ENCODE data around the gene ZNF277.

Gene ZNF277

DNA sequence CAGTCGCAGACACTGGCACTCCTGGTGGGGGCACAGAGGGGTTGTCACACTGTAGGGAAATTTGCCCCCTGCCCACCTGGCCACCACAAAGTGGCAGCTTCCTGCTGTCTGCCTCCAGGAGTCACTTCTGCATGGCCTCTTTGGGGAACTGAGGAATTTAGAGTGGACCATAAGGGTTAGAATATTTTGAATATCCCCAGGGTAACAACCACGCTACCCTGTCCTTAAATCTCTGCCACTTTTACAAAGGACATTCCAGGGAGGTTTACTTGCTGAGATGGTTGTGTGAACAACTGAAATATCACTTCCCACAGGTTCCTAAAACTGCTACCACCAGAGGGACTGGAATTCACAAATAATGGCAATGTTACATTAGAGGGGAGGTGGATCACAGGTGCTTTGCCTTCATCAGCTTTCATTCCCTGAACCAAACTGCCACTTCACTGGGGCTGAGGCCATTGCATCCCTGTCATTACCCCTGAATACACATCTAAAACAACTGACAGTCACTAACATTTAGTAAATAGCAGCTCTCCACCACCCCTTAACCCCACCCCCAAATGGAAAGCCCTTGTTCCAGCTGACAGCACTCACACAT is 155.7 kb downstream of the ZNF277 start:
- Mint-ChIP-seq H3K9me3 (peaks cover 4 to 10% of the 10 kb centered on the region in 2 donors), H3K4me3 (no peak overlapping the region), H3K27ac (no peak overlapping the region), H3K27me3 (peaks cover 6 to 18% of the 10 kb centered on the region in 2 donors), H3K4me1 (no peaks in the 10 kb centered on the region), H3K36me3 (no peaks in the 10 kb centered on the region)
- DNase-seq: no peak
- no peak for ATAC-seq (replicated peaks)

- H3K4me1 Mint-ChIP-seq: no peaks in the 10 kb centered on the region
- peaks cover 4 to 10% of the 10 kb centered on the region in 2 donors for H3K9me3 Mint-ChIP-seq
- H3K27me3 Mint-ChIP-seq: peaks cover 6 to 18% of the 10 kb centered on the region in 2 donors
- DNase-seq (no peak), ATAC-seq (replicated peaks) (no peak)
- H3K27ac Mint-ChIP-seq: no peak overlapping the region
- no peak overlapping the region for H3K4me3 Mint-ChIP-seq
- no peaks in the 10 kb centered on the region for H3K36me3 Mint-ChIP-seq
These were observed 156.2 kb downstream of the ZNF277 start for GRCh38 chr7:112362731-112363131.

- DNase-seq (no peak), ATAC-seq (replicated peaks) (no peak)
- no peaks in the 10 kb centered on the region for H3K36me3 Mint-ChIP-seq
- H3K27me3 Mint-ChIP-seq: peaks cover 6 to 18% of the 10 kb centered on the region in 2 donors
- no peaks in the 10 kb centered on the region for H3K4me1 Mint-ChIP-seq
- no peak overlapping the region for H3K27ac Mint-ChIP-seq
- no peak overlapping the region for H3K4me3 Mint-ChIP-seq
- peaks cover 4 to 10% of the 10 kb centered on the region in 2 donors for H3K9me3 Mint-ChIP-seq
These were observed 157.9 kb downstream of the ZNF277 start for GRCh38 chr7:112364388-112364787.

DNA sequence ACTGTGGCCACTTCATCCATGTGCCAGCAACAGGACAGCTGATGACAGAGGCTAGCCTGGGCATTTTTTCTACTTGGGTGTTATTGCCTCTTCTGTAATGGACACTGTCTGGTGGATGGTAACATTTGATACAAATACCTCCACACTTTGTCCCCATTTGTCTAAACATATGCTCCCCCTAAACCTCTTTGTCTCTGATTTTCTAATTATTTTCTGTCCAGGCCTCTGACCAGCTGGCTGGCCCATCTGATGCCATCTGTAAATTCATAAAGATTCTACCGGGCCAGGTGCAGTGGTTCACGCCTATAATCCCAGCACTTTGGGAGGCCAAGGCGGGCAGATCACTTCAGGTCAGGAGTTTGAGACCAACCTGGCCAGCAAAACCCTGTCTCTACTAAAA is 159.1 kb downstream of the ZNF277 start:
- peaks cover 0 to 1% of the 10 kb centered on the region in 2 donors for H3K9me3 Mint-ChIP-seq
- ATAC-seq (replicated peaks): no peak
- H3K27ac Mint-ChIP-seq: no peak overlapping the region
- peaks cover 6 to 18% of the 10 kb centered on the region in 2 donors for H3K27me3 Mint-ChIP-seq
- no peaks in the 10 kb centered on the region for H3K36me3 Mint-ChIP-seq
- no peak for DNase-seq
- no peak overlapping the region for H3K4me3 Mint-ChIP-seq
- no peaks in the 10 kb centered on the region for H3K4me1 Mint-ChIP-seq

- Mint-ChIP-seq H3K9me3 (no peaks in the 10 kb centered on the region), H3K4me1 (no peaks in the 10 kb centered on the region), H3K27me3 (peaks cover 6 to 18% of the 10 kb centered on the region in 2 donors), H3K4me3 (no peak overlapping the region), H3K27ac (no peak overlapping the region), H3K36me3 (no peaks in the 10 kb centered on the region)
- no peak for ATAC-seq (replicated peaks)
- no peak for DNase-seq
These were observed 160.4 kb downstream of the ZNF277 start for GRCh38 chr7:112366886-112367285.

GRCh38 chr7:112370436-112370835 is 163.9 kb downstream of the ZNF277 start:
- Mint-ChIP-seq H3K27me3 (peaks cover 6 to 7% of the 10 kb centered on the region in 2 donors), H3K4me3 (no peak overlapping the region), H3K4me1 (no peaks in the 10 kb centered on the region), H3K9me3 (no peaks in the 10 kb centered on the region), H3K36me3 (no peaks in the 10 kb centered on the region), H3K27ac (no peak overlapping the region)
- DNase-seq (no peak), ATAC-seq (replicated peaks) (no peak)

DNA sequence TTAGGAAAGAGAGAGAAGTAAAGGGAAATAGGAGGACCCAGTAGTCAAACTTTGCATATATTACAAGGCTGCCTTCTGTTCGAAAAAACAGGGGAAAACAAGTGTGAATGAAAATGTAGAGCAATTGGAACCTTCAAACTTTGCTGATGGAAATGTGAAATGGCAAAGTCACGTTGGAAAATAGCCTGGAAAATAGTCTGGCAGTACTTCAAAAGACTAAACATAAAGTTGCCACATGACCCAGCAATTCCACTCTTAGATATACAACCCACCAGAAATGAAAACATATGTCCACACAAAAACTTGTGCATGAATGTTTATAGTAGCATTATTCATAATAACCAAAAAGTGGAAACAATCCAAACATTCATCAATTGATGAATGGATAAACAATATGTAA is 165.2 kb downstream of the ZNF277 start:
- H3K27ac Mint-ChIP-seq: no peak overlapping the region
- no peak overlapping the region for H3K4me3 Mint-ChIP-seq
- H3K4me1 Mint-ChIP-seq: no peaks in the 10 kb centered on the region
- ATAC-seq (replicated peaks) (no peak), DNase-seq (no peak)
- peaks cover under 1 to 2% of the 10 kb centered on the region in 2 donors for H3K27me3 Mint-ChIP-seq
- H3K36me3 Mint-ChIP-seq: no peaks in the 10 kb centered on the region
- H3K9me3 Mint-ChIP-seq: no peaks in the 10 kb centered on the region

DNA sequence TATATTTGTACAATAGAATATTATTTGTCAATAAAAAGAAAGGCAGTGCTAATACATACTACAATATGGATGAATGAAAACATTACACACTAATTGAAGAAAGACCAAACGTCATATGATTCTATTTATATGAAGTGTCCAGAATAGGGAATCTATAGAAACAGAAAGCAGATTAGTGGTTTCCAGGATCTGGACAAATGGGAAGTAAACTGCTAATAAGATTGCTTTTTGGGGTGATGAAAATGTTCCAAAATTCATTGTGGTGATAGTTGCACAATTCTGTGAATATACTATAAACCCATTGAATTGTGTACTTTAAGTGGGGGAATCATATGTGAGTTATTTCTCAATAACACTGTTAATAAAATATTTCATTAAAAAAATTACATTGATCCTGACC is 165.6 kb downstream of the ZNF277 start:
- Mint-ChIP-seq H3K4me3 (no peak overlapping the region), H3K4me1 (no peaks in the 10 kb centered on the region), H3K36me3 (no peaks in the 10 kb centered on the region), H3K27me3 (no peaks in the 10 kb centered on the region), H3K27ac (no peak overlapping the region), H3K9me3 (no peaks in the 10 kb centered on the region)
- ATAC-seq (replicated peaks) (no peak), DNase-seq (no peak)

DNA sequence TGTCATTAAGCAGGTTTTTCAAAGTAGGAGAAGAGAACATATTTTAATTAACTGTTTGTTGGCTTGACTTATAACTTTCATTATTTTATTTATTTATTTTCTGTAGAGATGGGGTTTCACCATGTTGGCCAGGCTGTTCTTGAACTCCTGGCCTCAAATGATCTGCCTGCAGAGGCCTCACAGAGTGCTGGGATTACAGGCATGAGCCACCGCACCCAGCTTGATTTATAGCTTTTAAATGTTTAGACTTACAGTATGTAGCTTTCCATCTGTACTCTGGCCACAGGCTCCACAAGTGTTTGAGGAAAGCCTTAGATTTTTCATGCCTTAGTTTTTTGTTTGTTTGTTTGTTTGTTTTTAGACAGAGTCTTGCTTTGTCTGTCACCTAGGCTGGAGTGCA is 171.1 kb downstream of the ZNF277 start:
- ATAC-seq (replicated peaks): no peak
- no peaks in the 10 kb centered on the region for H3K4me1 Mint-ChIP-seq
- no peak overlapping the region for H3K27ac Mint-ChIP-seq
- no peak for DNase-seq
- no peaks in the 10 kb centered on the region for H3K36me3 Mint-ChIP-seq
- H3K9me3 Mint-ChIP-seq: peaks cover 0 to 2% of the 10 kb centered on the region in 2 donors
- H3K27me3 Mint-ChIP-seq: no peaks in the 10 kb centered on the region
- H3K4me3 Mint-ChIP-seq: no peak overlapping the region

DNA sequence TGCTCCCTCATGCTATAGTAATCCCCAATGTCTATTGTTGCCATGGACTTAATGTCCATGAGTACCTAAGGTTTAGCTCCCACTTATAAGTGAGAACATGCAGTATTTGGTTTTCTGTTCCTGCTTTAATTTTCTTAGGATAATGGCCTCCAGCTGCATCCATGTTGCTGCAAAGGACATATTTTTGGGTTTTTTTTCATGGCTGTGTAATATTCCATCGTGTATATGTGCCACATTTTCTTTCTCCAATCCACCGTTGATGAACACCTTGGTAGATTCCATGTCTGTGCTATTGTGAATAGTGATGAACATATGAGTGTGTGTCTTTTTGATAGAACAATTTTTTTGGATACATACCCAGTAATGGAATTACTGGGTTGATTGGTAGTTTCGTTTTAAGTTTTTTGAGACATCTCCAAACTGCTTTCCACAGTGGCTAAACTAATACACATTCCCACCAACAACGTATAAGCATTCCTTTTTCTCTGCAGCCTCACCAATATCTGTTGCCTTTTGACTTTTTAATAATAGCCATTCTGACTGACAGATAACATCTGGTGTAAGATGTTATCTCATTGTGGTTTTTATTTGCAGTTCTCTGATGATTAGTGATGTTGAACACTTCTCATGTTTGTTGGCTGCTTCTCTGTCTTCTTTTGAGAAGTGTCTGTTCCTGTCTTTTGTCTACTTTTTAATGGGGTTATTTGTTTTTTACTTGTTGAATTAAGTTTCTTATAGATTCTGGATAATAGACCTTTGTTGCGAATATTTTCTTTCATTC is 175.0 kb downstream of the ZNF277 start:
- ATAC-seq (replicated peaks) (no peak), DNase-seq (no peak)
- no peak overlapping the region for H3K4me3 Mint-ChIP-seq
- no peaks in the 10 kb centered on the region for H3K4me1 Mint-ChIP-seq
- peaks cover 0 to 2% of the 10 kb centered on the region in 2 donors for H3K9me3 Mint-ChIP-seq
- H3K27me3 Mint-ChIP-seq: peaks cover 7 to 9% of the 10 kb centered on the region in 2 donors
- no peaks in the 10 kb centered on the region for H3K36me3 Mint-ChIP-seq
- H3K27ac Mint-ChIP-seq: peak overlapping the region; percentile 20

- ATAC-seq (replicated peaks): no peak
- Mint-ChIP-seq H3K27ac (no peak overlapping the region), H3K27me3 (peaks cover 9 to 11% of the 10 kb centered on the region in 2 donors), H3K36me3 (no peaks in the 10 kb centered on the region), H3K4me1 (no peaks in the 10 kb centered on the region), H3K9me3 (peaks cover 0 to 2% of the 10 kb centered on the region in 2 donors), H3K4me3 (no peak overlapping the region)
- DNase-seq: no peak
These were observed 177.3 kb downstream of the ZNF277 start for GRCh38 chr7:112383671-112384417.

GRCh38 chr7:112385516-112385915 is 179.0 kb downstream of the ZNF277 start:
- no peak overlapping the region for H3K4me3 Mint-ChIP-seq
- H3K27me3 Mint-ChIP-seq: peaks cover 9 to 15% of the 10 kb centered on the region in 2 donors
- DNase-seq (no peak), ATAC-seq (replicated peaks) (no peak)
- H3K4me1 Mint-ChIP-seq: no peaks in the 10 kb centered on the region
- no peaks in the 10 kb centered on the region for H3K36me3 Mint-ChIP-seq
- peaks cover 0 to 2% of the 10 kb centered on the region in 2 donors for H3K9me3 Mint-ChIP-seq
- H3K27ac Mint-ChIP-seq: no peak overlapping the region

DNA sequence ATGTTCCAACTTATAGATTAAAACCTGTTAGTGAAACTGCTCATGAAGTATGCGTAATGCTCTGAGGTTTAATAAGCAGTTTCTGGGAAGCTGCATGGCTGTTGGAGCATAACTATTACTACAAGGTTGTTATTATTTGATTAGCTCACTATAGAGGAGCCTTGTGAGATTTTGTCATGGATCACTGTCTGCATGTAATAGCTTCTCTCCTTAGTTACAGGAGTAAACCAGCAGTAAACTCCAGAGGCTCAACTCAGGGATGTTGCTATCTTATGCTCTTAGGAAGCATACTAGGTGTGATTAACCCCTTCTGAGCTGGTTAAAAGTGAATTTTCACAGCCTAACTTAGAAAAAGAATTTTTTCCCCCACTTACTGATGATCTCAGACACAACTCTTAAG is 180.1 kb downstream of the ZNF277 start:
- Mint-ChIP-seq H3K4me1 (peaks cover 1 to 8% of the 10 kb centered on the region in 2 donors), H3K27ac (no peak overlapping the region), H3K36me3 (no peaks in the 10 kb centered on the region), H3K4me3 (no peak overlapping the region), H3K9me3 (no peaks in the 10 kb centered on the region), H3K27me3 (peaks cover 9 to 15% of the 10 kb centered on the region in 2 donors)
- ATAC-seq (replicated peaks): no peak
- no peak for DNase-seq

GRCh38 chr7:112390167-112390566 is 183.7 kb downstream of the ZNF277 start:
- H3K4me1 Mint-ChIP-seq: peaks cover 4 to 17% of the 10 kb centered on the region in 2 donors
- no peak overlapping the region for H3K27ac Mint-ChIP-seq
- no peak overlapping the region for H3K4me3 Mint-ChIP-seq
- H3K36me3 Mint-ChIP-seq: no peaks in the 10 kb centered on the region
- ATAC-seq (replicated peaks) (no peak), DNase-seq (no peak)
- no peaks in the 10 kb centered on the region for H3K9me3 Mint-ChIP-seq
- H3K27me3 Mint-ChIP-seq: peaks cover 0 to 9% of the 10 kb centered on the region in 2 donors
